Thyroid gland (tissue), 4 donors: ENCODE measurements around the gene PLIN1. TPM values are rescaled to one million over a fixed set of nuclear protein-coding genes. Genes with fewer than 3 reads are reported as not detected.
A peak's percentile ranks its signal among the peaks of the same experiment; 100 is the strongest.

Experiments used
- DNase-seq, 2 donors: peaks; one replicate each; pipeline ENCODE4 v3.0.0-alpha.2; 2019
- H3K27ac ChIP-seq, 3 donors: fragments of 200-600 bp; sonication (generic); 1 replicate in 2 of 3; 2 replicates in 1 of 3; pipeline ENCODE4 v1.5.1; 2016 to 2019; ENCODE audit warnings: mild to moderate bottlenecking in 1 of 3, moderate library complexity in 1 of 3
- H3K27me3 ChIP-seq: fragments of 200-600 bp; sonication (generic); one replicate; pipeline ENCODE4 v1.5.1; 2019
- H3K36me3 ChIP-seq, 2 donors: fragments of 200-600 bp; sonication (generic); one replicate each; pipeline ENCODE4 v1.5.1; 2016 to 2019
- H3K4me1 ChIP-seq, 2 donors: fragments of 200-600 bp; sonication (generic); one replicate each; pipeline ENCODE4 v1.5.1; 2017 to 2019
- H3K4me3 ChIP-seq, 3 donors: fragments of 200-600 bp; sonication (generic); replicated peaks in 1 of 3; 1 replicate in 2 of 3; 2 replicates in 1 of 3; pipeline ENCODE4 v1.5.1; 2016; ENCODE audit warnings: mild to moderate bottlenecking in 1 of 3
- H3K9me3 ChIP-seq: fragments of 200-600 bp; sonication (generic); one replicate; pipeline ENCODE4 v1.5.1; 2017
- POLR2A ChIP-seq, 2 donors: fragments of 450-650 bp; IDR thresholded peaks; one replicate each; pipeline ENCODE4 v1.6.1; 2017; ENCODE audit warnings: antibody characterized with exemption in 2 of 2, mild to moderate bottlenecking in 2 of 2, moderate library complexity in 1 of 2
- WGBS, 2 donors: methylation state at CpG; one replicate each; pipeline ENCODE4 v1.1.5; 2017; 5-methylcytosine and 5-hydroxymethylcytosine counted together
- intact Hi-C: fragments of 100-400 bp; cut with DNase I; formaldehyde crosslinking; loops from one replicate; pipeline ENCODE4 v1.15.1; 2023
- total RNA-seq, 4 donors: library from RNA; depleted of rRNA; stranded (reverse); fragments of >200 nt; gene quantifications; one replicate each; pipeline ENCODE4 v1.2.3, GENCODE V29; 2016
- TF ChIP-seq, protein P1 (sequence below), 6 experiments: fragments of 200-600 bp in 3 of 6; fragments of 450-650 bp in 3 of 6; sonication (generic) in 3 of 6; IDR thresholded peaks; one replicate each; pipeline ENCODE4 v1.5.1; 2016 to 2019; ENCODE audit warnings: antibody characterized with exemption in 6 of 6, mild to moderate bottlenecking in 2 of 6, inconsistent platforms in 1 of 6, moderate library complexity in 1 of 6

PLIN1 gene
- total RNA-seq, 4 donors from 2014 or later: 3.3 to 9.9 (median 6.0) TPM

DNA sequence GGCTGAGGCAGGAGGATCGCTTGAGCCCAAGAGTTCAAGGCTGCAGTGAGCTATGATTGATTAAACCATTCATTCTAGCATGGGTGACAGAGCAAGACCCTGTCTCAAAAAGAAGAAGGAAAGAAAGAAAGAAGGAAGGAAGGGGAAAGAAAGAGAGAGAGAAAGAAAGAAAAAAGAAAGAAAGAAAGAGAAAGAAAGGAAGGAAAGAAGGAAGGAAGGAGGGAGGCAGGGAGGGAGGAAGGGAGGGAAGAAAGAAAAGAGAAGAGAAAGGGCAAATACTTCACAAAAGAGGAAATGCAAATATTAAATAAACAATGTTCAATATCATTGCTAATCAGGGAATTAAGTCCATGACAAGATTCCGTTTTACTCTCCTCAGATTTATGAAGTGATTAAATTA, 19.9 kb downstream of the PLIN1 start:
- Histone ChIP-seq H3K27me3 (no peaks in the 10 kb centered on the region), H3K4me1 (peaks cover 4 to 17% of the 10 kb centered on the region in 2 donors), H3K27ac (no peak overlapping the region), H3K36me3 (no peaks in the 10 kb centered on the region), H3K4me3 (no peak overlapping the region), H3K9me3 (no peaks in the 10 kb centered on the region)
- DNase-seq: no peak
- TF ChIP-seq POLR2A (IDR thresholded peaks at IDR 0.05): no peak
- 93 to 97% methylated on average over 2 of the region's 2 CpGs for WGBS, 2 donors
- intact Hi-C loops: no loop called here

DNA sequence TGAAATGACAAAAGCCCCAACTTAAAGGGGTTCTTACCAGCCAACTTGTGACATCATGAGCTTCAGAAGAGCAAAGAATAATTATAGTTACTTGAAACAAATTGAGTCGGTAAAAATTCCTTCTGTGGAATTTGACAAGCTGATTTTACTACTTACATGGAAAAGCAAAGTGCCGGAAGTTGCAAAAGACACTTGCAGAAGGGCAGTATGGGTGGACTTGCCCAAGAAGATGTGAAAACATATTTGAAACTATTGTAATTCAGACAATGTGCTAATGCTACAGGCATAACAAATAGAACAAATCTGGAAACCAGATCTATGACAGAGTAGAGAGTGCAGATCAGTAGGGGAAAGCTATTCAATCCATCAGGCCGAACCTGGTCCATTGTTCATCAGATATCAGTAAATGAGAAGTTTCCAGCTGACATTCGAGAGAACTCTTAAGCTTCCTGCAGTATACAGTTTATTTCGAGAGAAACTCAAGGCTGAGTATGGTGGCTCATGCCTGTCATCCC, 21.4 kb downstream of the PLIN1 start:
- TF ChIP-seq, protein P1, sequence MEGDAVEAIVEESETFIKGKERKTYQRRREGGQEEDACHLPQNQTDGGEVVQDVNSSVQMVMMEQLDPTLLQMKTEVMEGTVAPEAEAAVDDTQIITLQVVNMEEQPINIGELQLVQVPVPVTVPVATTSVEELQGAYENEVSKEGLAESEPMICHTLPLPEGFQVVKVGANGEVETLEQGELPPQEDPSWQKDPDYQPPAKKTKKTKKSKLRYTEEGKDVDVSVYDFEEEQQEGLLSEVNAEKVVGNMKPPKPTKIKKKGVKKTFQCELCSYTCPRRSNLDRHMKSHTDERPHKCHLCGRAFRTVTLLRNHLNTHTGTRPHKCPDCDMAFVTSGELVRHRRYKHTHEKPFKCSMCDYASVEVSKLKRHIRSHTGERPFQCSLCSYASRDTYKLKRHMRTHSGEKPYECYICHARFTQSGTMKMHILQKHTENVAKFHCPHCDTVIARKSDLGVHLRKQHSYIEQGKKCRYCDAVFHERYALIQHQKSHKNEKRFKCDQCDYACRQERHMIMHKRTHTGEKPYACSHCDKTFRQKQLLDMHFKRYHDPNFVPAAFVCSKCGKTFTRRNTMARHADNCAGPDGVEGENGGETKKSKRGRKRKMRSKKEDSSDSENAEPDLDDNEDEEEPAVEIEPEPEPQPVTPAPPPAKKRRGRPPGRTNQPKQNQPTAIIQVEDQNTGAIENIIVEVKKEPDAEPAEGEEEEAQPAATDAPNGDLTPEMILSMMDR (IDR thresholded peaks at IDR 0.05): no peak
- TF ChIP-seq POLR2A (IDR thresholded peaks at IDR 0.05): no peak
- no peak for DNase-seq
- no peaks in the 10 kb centered on the region for H3K27me3 ChIP-seq
- no peak overlapping the region for H3K27ac ChIP-seq
- WGBS, 2 donors: 86 to 91% methylated on average over 5 of the region's 5 CpGs
- peaks cover 0 to 11% of the 10 kb centered on the region in 2 donors for H3K4me1 ChIP-seq
- H3K36me3 ChIP-seq: no peaks in the 10 kb centered on the region
- H3K4me3 ChIP-seq: no peak overlapping the region
- no peaks in the 10 kb centered on the region for H3K9me3 ChIP-seq
- intact Hi-C loops: no loop called here

DNA sequence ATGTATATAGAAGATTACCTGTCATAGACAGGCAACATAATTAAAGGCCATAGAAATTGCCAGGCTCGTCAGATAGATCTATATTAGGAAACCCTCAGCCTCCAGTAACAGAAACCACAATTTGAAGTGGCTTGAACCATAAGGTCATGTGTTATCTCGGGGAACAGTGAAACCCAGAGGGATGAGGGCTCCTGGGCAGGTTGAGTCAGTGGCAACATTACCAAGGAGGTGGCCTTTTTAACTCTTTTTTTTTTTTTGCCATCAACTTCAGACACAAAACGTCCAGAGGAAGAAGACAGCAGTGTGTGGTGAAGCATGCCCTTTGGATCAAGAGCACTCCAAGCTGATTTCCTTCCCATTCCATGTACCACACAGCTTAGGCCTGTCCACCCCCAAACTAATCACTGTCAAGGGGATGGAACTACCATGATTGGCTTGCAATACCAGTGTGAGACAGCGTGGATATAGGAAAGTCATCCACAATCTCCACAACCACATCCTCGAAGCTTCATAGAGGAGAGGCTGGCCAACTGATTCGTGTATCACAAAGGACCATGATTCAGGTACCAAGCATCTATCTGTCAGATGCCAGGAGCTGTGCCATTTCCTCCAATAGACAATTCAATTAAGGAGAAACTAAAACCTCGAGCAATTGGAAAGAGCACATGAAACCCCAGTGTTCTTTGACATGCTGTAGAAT, 22.9 kb downstream of the PLIN1 start:
- Histone ChIP-seq H3K27me3 (no peaks in the 10 kb centered on the region), H3K4me3 (no peak overlapping the region), H3K36me3 (no peaks in the 10 kb centered on the region), H3K4me1 (peaks cover 0 to 5% of the 10 kb centered on the region in 2 donors), H3K27ac (no peak overlapping the region), H3K9me3 (no peaks in the 10 kb centered on the region)
- DNase-seq: no peak
- WGBS, 2 donors: 79 to 80% methylated on average over 7 of the region's 7 CpGs
- TF ChIP-seq, protein P1 (IDR thresholded peaks at IDR 0.05): no peak
- no peak for TF ChIP-seq POLR2A (IDR thresholded peaks at IDR 0.05)
- intact Hi-C loops: no loop called here

DNA sequence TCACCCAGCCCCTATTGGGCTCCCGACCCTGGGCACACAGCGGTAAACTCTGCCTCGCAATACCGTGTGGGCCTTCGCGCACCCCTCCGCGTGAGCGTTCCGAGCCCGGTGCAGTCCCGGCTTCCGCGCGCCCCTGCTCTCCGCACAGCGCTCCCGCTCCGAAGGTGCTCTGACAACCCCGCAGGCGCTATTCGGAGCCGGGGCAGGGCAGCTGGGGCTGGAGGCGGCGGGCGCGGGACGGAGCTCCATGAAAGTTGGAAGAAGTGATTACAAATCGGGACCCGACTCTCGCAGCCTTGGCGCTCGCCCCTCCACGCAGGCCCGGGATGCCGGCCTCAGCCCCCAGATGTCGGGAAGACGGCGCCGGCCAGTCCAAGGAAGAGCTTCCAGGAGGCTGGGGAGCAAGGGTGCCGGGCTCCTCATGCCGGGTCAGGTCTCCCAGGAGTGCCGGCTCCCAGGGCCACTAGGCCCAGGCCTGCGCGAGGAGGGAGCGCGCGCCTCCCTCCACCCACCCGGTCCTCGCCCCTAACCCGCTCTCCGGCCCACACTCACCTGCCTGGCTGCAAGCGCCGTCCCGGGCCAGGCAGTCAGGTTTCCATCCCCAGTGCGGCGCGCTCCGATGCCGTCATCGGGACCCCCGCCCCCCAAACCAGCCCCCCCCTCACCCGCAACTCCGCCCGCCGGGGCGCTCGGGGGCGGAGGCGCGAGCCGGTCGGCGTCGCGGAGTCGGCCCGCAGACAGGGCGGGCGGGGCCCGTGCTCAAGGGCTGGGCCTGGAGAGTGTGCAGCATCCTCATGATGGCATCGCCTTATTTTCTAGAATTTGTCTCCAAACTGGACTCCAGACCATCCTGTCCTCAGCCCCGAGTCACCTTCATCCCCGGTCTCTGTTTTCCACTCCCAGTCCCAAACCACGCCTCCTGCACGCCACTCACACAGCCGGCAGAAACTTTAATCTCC, 24.0 kb downstream of the PLIN1 start, which contains the start of gene KIF7:
TSS of gene KIF7 (minus strand) at position 621 of the 959 bp plus-strand sequence. CDS start 2,537 bp downstream, outside the sequence.
- intact Hi-C loops: no loop called here
- DNase-seq: peak; percentile 27 to 40
- H3K27ac ChIP-seq: peak within 1 kb of the TSS in 1 of 3 donors; percentile 19

DNA sequence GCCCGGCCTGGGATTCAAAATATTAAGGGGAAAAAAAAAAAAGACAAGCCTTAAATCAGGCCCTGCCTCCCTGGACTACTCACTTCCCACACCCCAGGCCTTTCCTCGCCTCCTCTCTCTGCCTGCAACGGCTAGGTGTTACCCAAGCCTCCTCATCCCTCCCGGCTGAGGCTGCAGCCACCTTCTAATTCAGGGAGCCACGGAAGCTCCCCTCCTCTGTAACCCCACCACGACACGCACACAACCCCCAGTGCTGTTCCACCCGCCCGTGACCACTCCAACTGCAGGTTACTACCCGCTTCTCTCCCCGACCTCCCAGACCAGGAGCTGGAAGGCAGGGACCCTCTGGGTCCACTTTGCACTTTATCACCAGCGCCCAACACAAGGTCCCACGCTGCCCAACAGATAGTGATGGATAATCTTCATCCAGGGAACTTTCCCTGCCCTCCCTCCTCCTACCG, 24.8 kb downstream of the PLIN1 start:
- no peaks in the 10 kb centered on the region for H3K36me3 ChIP-seq
- no peaks in the 10 kb centered on the region for H3K9me3 ChIP-seq
- no peak for TF ChIP-seq POLR2A (IDR thresholded peaks at IDR 0.05)
- TF ChIP-seq, protein P1 (IDR thresholded peaks at IDR 0.05): no peak
- intact Hi-C loops: no loop called here
- H3K27me3 ChIP-seq: no peaks in the 10 kb centered on the region
- H3K27ac ChIP-seq: no peak overlapping the region
- H3K4me1 ChIP-seq: peaks cover 0 to 5% of the 10 kb centered on the region in 2 donors
- peak overlapping the region in 2 of 3 donors; percentile 36 to 59 for H3K4me3 ChIP-seq
- no peak for DNase-seq
- 40 to 45% methylated on average over 14 of the region's 14 CpGs for WGBS, 2 donors

More for the DNA sequence above, 24.0 kb downstream of the PLIN1 start, which contains the start of gene KIF7:
- Histone ChIP-seq H3K4me1 (peaks cover 0 to 5% of the 10 kb centered on the region in 2 donors), H3K9me3 (no peaks in the 10 kb centered on the region), H3K4me3 (peak within 1 kb of the TSS; percentile 36 to 64 (median 59)), H3K27me3 (no peaks in the 10 kb centered on the region), H3K36me3 (no peaks in the 10 kb centered on the region)
- WGBS, 2 donors: 4 to 5% methylated on average over 21 to 38 of the region's 87 CpGs
- no peak for TF ChIP-seq POLR2A (IDR thresholded peaks at IDR 0.05)
- TF ChIP-seq, protein P1 (IDR thresholded peaks at IDR 0.05): no peak
